ENCODE results near the gene DNAH3. TPM values are rescaled to one million over a fixed set of nuclear protein-coding genes. Genes with fewer than 3 reads are reported as not detected.

Gene DNAH3
- total and polyA plus RNA-seq, 2 of the 13 experiments (the other 11 are each of a cell fraction or from before 2014, with no cell fraction given) = 0.07 to 0.08 TPM

GRCh38 chr16:20901068-20901435 is 249.6 kb downstream of the DNAH3 start (continued):
- TF ChIP-seq NR2F2 (IDR thresholded peaks at IDR 0.05; ENCODE audit: borderline replicate concordance, low read depth) (0 out of 2 replicates have a peak, but pooled peaks have one; percentile 2), ZNF572 (CRISPR knock-in tag; IDR thresholded peaks at IDR 0.05) (0 out of 2 replicates have a peak, but pooled peaks have one; percentile 29), ZNF367 (CRISPR knock-in tag; IDR thresholded peaks at IDR 0.05; ENCODE audit: borderline replicate concordance) (peak; percentile 19; the same call in 1 of the 2 replicates), TGIF2 (CRISPR knock-in tag; IDR thresholded peaks at IDR 0.05) (no peak), CSRNP2 (CRISPR knock-in tag; conservative IDR thresholded peaks at IDR 0.05; ENCODE audit: low read depth) (no peak), ZNF329 (CRISPR knock-in tag; IDR thresholded peaks at IDR 0.05; ENCODE audit: low read depth) (no peak), ZFP82 (CRISPR knock-in tag; IDR thresholded peaks at IDR 0.05; ENCODE audit: borderline replicate concordance) (no peak), ZFP41 (CRISPR knock-in tag; IDR thresholded peaks at IDR 0.05; ENCODE audit: borderline replicate concordance) (peak; percentile 1; the same call in 1 of the 2 replicates), ZNF337 (CRISPR knock-in tag; IDR thresholded peaks at IDR 0.05; ENCODE audit: borderline replicate concordance, low read depth) (no peak), RAD51 (IDR thresholded peaks at IDR 0.05; ENCODE audit: borderline replicate concordance) (no peak), SNAPC4 (CRISPR knock-in tag; IDR thresholded peaks at IDR 0.05) (no peak), MYPOP (CRISPR knock-in tag; IDR thresholded peaks at IDR 0.05) (0 out of 2 replicates have a peak, but pooled peaks have one; percentile 32), AGO2 (optimal IDR thresholded peaks at IDR 0.05; ENCODE audit: low read depth, low read length) (peak; percentile 85), ETS1 (CRISPR knock-in tag; IDR thresholded peaks at IDR 0.05) (no peak)

Measured in HepG2 (cell line).